Retina (tissue), 1 donor: ENCODE data around the gene CIBAR2.

ENCODE experiments used
- DNase-seq: peaks from one replicate; pipeline ENCODE4 v3.0.0-alpha.2; 2016

The CIBAR2 gene

DNA sequence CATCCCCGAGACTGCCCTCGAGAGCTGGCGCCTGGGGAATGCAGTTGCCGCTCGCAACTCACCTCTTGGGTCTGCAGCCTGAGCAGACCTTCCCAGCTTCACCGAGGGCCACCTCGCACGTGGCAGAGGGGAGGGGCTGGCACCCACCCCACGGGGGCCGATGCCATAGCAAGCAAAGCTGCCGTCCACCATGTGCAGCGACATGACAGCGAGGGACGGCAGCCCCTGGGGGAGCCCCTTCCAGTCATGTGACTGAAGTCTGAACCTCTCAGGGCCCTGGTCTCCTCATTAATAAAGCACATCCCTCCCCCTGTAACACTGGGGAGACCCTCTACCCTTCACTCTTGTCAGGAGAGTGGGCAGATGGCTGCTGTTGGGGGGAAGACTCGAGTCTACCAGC lies 30.5 kb downstream of the CIBAR2 start:
- DNase-seq, result peak; percentile 36

GRCh38 chr16:85081038-85081437 lies 31.2 kb downstream of the CIBAR2 start:
- DNase-seq, result peak; percentile 54

DNA sequence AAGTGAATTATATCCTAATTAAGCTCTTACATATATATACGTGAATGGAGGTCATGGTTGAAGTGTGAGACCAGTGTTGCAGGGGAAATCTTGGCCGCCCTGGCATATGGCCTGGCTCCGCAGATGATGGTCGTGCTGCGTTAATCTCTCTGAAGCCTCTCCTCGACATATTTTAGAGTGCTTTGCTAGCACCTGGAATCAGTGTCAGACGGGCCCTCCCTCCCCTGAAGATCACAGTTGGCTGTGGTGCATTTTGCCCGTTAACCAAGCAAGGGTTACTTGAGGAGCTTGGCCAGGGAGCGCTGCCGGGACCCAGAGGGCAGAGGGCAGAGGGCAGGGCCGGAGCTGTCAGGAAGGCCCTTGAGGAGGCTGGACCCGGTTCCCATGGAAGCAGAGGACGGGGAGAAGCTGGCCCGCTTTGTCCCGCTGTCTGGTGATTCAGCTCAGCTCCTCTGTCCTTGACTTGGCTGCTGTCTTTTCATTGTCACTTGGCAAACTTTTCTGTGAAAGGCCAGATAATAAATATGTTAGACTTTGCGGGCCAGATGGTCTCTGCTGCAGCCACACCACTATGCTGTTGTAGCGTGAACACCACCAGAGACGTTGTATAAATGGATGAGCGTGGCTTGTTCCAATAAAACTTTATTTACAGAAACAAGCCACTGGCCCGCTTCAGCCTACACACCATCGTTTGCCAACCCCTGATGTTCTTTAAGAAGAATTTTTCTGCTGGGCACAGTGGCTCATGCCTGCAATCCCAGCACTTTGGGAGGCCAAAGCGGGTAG lies 32.3 kb downstream of the CIBAR2 start:
- no peak for DNase-seq

- DNase-seq, result no peak
Observed at GRCh38 chr16:85078952-85079351, 33.3 kb downstream of the CIBAR2 start.

DNA sequence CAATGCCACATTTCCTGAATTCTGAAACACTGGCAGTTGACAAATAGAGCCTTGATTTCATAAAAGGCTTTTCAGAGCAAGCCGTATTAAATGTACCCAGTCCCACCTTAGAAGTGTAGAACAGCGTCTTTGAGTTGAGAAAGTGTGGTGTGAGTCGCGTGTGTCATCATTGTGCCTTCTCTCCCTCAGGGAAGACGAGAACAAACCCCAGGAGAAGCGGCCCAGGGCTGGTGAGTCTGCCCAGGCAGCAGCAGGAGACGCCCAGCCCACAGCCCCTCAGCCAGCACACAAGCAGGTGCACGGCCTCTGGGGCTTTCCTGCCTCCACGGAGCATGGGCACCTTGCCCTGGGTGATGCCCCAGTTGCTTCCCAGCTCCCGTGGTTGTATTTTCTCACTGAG lies 34.0 kb downstream of the CIBAR2 start:
- DNase-seq, result no peak

GRCh38 chr16:85077576-85078125 lies 34.6 kb downstream of the CIBAR2 start:
- DNase-seq, result no peak

DNA sequence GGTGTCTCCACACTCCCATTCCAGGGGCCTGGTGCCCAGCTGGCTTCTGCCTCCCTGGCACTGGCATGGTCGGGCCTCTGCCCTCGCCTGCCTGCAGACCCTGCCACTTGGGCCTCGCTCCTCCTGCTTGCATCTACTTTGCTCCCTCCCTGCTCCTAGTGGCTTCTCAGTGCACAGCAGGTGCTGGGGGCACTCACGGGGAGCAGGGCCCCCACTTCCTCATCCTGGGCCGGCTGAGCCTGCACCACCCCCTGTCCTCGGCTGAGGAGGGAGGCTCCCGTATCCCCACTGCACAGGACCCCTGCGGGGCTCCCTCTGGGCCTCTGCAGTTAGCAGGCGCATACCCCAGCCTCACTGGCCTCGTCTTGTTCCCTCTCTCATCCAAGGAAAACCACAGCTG lies 35.2 kb downstream of the CIBAR2 start:
- no peak for DNase-seq

DNA sequence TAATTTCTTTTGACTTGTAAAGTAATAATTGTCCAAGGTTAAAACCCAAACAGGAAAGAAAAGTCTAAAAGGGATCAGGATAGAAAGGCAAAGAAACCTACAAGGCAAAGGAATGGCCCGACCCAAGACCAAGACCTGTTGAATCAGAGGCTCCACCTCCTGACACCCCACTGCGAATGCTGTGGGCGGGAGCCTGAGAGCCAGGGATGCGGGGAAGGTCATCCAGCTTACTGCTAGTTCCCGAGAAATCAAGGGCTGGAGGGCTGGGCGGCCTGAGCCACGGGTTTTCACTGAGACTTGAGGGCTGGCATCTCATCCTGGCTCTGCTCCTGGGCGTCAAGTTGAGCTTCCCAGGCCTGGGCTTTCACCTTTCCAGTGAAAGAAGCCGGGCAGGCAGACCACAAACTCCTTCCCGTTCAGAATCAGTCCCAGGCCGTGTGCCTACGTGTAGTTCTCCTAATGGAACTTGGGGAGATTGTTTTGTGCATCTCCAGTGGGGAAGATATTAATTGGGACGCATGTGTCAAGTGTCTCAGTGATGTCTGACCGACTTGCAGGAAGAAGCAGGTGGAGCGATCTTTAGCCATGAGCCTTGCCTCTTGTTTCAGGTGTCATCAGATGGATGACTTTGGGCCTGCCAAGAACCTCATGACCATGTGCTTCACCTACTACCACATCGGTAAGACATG lies 36.9 kb downstream of the CIBAR2 start:
- no peak for DNase-seq

- no peak for DNase-seq
Observed at GRCh38 chr16:85074225-85074914, 37.9 kb downstream of the CIBAR2 start.

DNA sequence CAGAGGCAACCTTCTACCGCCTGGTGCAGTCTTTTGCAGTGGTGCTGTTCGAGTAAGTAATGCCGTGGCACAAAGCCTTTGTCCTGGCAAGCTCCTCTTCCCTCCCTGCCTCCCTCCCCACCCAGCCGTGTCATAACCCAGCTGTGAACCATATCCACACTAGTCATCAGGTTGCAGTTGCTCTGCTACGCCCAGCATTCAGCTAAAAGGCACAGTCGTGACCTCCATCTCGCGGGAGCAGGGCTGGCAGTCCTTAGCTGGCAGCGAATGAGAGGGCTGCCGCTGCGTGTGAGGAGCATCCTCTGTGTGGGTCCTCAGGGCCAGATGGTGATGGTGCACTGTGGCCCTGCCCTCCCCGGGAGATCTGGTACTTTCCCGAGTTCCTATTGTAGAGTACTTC lies 39.3 kb downstream of the CIBAR2 start:
- no peak for DNase-seq

- DNase-seq, result no peak
Observed at GRCh38 chr16:85072076-85072860, 40.0 kb downstream of the CIBAR2 start.

- DNase-seq, result no peak
Observed at GRCh38 chr16:85069171-85069570, 43.1 kb downstream of the CIBAR2 start.

DNA sequence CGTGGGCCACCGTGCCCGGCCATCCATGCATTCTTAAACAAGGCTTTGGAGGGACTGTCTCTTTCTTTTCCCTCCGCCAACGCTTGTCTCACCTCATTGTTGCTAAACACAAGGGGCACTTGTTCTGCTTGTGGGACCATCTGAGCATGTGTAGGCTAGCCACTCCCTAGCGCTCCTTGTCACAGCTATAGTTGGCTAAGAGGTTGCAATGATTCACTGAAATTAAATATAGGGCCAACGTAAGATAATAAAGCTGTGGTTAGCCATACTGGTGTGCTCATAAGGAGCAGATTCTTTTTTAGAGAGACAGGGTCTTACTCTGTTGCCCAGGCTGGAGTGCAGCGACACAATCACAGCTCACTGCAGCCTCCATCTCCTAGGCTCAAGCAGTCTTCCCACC lies 43.5 kb downstream of the CIBAR2 start:
- DNase-seq, result no peak

GRCh38 chr16:85067426-85067825 lies 44.8 kb downstream of the CIBAR2 start:
- DNase-seq, result no peak

GRCh38 chr16:85067024-85067423 lies 45.2 kb downstream of the CIBAR2 start:
- no peak for DNase-seq

DNA sequence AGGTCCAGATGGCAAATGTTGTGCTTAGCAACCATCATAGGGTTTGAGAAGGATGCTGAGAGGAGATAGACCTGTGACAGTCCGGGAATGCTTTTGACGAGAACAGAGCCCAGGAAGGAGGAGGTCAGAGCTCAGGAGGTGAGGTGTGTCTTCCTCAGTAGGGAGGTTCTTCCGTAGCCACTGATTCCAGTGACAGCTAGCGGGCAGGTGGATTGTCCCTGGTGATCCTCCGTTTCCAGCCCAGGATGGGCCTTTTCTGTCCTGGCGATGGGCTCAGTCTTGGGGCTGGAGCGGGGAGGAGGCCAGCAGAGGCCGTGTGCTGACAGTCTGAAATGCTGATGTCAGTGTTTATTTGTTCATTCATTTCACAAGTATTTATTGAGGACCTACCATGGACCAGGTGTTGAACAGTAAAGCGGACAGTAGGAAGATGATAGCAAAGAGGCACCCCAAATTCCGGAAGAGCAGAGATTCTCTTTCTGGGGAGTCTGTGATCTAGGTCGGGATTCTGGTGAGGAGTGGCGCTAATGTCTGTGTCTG lies 45.9 kb downstream of the CIBAR2 start:
- no peak for DNase-seq

DNA sequence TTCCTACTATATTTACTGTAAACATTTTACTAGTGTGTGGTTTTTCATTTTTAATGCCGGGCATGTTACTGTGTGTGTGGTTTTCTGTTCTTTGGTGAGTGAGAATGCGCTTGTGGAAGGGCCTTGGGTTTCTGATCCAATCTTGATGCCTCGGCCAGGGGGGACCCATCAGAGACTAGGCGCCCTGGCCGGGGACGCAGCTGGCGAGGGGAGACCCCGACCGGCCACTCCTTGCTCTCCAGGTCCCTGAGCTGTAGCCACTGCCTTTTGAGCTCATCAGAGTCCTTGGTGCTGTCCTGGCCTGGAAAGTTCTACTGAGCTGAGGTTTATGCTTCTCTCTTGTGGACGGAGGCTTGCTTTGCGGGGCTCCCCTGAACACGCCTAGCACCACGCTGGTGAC lies 47.2 kb downstream of the CIBAR2 start:
- DNase-seq, result no peak

DNA sequence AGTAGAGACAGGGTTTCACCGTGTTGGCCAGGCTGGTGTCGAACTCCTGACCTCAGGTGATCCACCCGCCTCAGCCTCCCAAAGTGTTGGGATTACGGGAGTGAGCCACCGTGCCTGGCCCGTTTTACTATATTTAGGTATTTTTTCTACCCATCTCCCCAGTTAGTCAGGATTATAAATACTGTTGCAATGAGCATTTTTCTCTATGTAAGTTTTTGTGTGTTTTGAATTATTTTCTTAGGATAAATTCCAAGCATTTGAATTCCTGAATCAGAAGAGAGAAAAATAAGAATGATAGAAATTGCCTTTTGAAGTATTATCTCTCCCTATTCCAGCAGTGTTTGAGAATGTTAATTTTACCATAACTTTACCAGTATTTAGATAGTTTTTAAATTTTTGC lies 48.1 kb downstream of the CIBAR2 start:
- no peak for DNase-seq

DNA sequence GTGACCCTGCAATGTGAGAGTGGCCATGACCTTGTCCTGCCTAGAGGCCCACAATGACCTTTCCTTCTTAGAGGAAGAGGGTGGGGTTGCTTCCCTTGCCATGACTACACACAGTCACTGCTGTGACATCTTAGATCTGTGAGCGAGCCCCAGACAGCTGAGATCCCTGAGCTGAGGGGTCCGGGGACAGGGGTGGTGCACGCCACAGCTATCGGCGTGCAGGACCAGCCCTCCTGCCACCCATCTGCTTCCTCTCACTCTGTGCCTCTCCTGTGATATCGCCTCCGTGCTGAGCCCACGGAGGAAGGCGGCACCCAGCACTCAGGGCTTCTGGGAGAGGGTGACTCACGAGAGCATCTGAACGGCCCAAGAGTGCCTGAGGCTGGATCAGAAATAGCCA lies 49.4 kb downstream of the CIBAR2 start:
- no peak for DNase-seq

- DNase-seq, result no peak
Observed at GRCh38 chr16:85062323-85062722, 49.9 kb downstream of the CIBAR2 start.

- no peak for DNase-seq
Observed at GRCh38 chr16:85061566-85061965, 50.7 kb downstream of the CIBAR2 start.

GRCh38 chr16:85058909-85059308 lies 53.4 kb downstream of the CIBAR2 start:
- no peak for DNase-seq

GRCh38 chr16:85057948-85058347 lies 54.3 kb downstream of the CIBAR2 start:
- no peak for DNase-seq
